HepG2 (cell line): ENCODE results near the gene RAC3. TPM values are rescaled to one million over a fixed set of nuclear protein-coding genes. Genes with fewer than 3 reads are reported as not detected.

Experiments
- DBP ChIP-seq: sonication (generic); formaldehyde crosslinking; IDR thresholded peaks from 2 replicates; pipeline ENCODE4 v1.4.0; 2020; ENCODE audit warnings: missing genetic modification reagents; ENCODE audit errors: not compliant biosample characterization
- DNMT1 ChIP-seq: sonication (generic); formaldehyde crosslinking; IDR thresholded peaks from 2 replicates; pipeline ENCODE4 v1.5.1; 2020; ENCODE audit warnings: mild to moderate bottlenecking, missing genetic modification reagents
- EED ChIP-seq: sonication (generic); formaldehyde crosslinking; IDR thresholded peaks from 2 replicates; pipeline ENCODE4 v1.5.0; 2020; ENCODE audit warnings: mild to moderate bottlenecking, missing genetic modification reagents
- MEF2D ChIP-seq: sonication (generic); formaldehyde crosslinking; IDR thresholded peaks from 2 replicates; pipeline ENCODE4 v1.5.1; 2020; ENCODE audit warnings: mild to moderate bottlenecking, missing genetic modification reagents
- NFE2L1 ChIP-seq: sonication (generic); formaldehyde crosslinking; IDR thresholded peaks from 2 replicates; pipeline ENCODE4 v1.4.0; 2020; ENCODE audit warnings: missing genetic modification reagents, mild to moderate bottlenecking, borderline replicate concordance
- POLR2AphosphoS5 ChIP-seq: IDR thresholded peaks from 2 replicates; pipeline ENCODE4 v1.6.1; 2012; ENCODE audit warnings: low read depth, low read length
- PREB ChIP-seq: sonication (generic); formaldehyde crosslinking; IDR thresholded peaks from 2 replicates; pipeline ENCODE4 v1.4.0; 2020; ENCODE audit warnings: missing genetic modification reagents
- RBFOX2 ChIP-seq: fragments of 200-400 bp; formaldehyde crosslinking; IDR thresholded peaks from 2 replicates; pipeline ENCODE4 v1.6.1; 2017; ENCODE audit warnings: low read depth, mild to moderate bottlenecking, low read length
- RFXANK ChIP-seq: IDR thresholded peaks from 2 replicates; pipeline ENCODE4 v1.6.1; 2016
- SETDB1 ChIP-seq: sonication (generic); formaldehyde crosslinking; IDR thresholded peaks from 2 replicates; pipeline ENCODE4 v1.5.1; 2020; ENCODE audit warnings: missing genetic modification reagents, mild to moderate bottlenecking, borderline replicate concordance
- ZBTB2 ChIP-seq: sonication (generic); formaldehyde crosslinking; IDR thresholded peaks from 2 replicates; pipeline ENCODE4 v1.8.0; 2022; ENCODE audit warnings: low read depth, missing genetic modification reagents
- ZKSCAN1 ChIP-seq: fragments of 150-350 bp; IDR thresholded peaks from 2 replicates; pipeline ENCODE4 v1.6.1; 2014; ENCODE audit warnings: low read length
- ZNF10 ChIP-seq: sonication (generic); formaldehyde crosslinking; IDR thresholded peaks from 2 replicates; pipeline ENCODE4 v1.4.0; 2020; ENCODE audit warnings: mild to moderate bottlenecking, low read depth, missing genetic modification reagents, borderline replicate concordance
- ZNF20 ChIP-seq: sonication (generic); formaldehyde crosslinking; IDR thresholded peaks from 2 replicates; pipeline ENCODE4 v1.4.0; 2020; ENCODE audit warnings: mild to moderate bottlenecking, moderate library complexity, missing genetic modification reagents
- ZNF205 ChIP-seq: IDR thresholded peaks from 2 replicates; pipeline ENCODE4 v1.6.1; 2018; ENCODE audit warnings: missing biosample characterization, missing genetic modification reagents
- ZNF24 ChIP-seq: fragments of 450-650 bp; IDR thresholded peaks from 2 replicates; pipeline ENCODE4 v1.6.1; 2017; ENCODE audit warnings: antibody characterized with exemption, mild to moderate bottlenecking
- ZNF354B ChIP-seq: sonication (generic); formaldehyde crosslinking; IDR thresholded peaks from 2 replicates; pipeline ENCODE4 v1.8.0; 2022; ENCODE audit warnings: mild to moderate bottlenecking, missing genetic modification reagents
- ZNF484 ChIP-seq: sonication (generic); formaldehyde crosslinking; IDR thresholded peaks from 2 replicates; pipeline ENCODE4 v1.5.1; 2020; ENCODE audit warnings: mild to moderate bottlenecking, low read depth, missing genetic modification reagents, borderline replicate concordance
- ZNF558 ChIP-seq: sonication (generic); formaldehyde crosslinking; IDR thresholded peaks from 2 replicates; pipeline ENCODE4 v1.9.0; 2022; ENCODE audit warnings: mild to moderate bottlenecking, missing genetic modification reagents, borderline replicate concordance
- ZNF562 ChIP-seq: sonication (generic); formaldehyde crosslinking; IDR thresholded peaks from 2 replicates; pipeline ENCODE4 v1.8.0; 2022; ENCODE audit warnings: missing genetic modification reagents, borderline replicate concordance
- ZNF740 ChIP-seq: sonication (generic); formaldehyde crosslinking; IDR thresholded peaks from 2 replicates; pipeline ENCODE4 v1.4.0; 2020; ENCODE audit warnings: missing genetic modification reagents
- ZNF777 ChIP-seq: sonication (generic); formaldehyde crosslinking; IDR thresholded peaks from 2 replicates; pipeline ENCODE4 v1.4.0; 2020; ENCODE audit warnings: missing genetic modification reagents
- ZSCAN29 ChIP-seq: sonication (generic); formaldehyde crosslinking; conservative IDR thresholded peaks from 2 replicates; pipeline ENCODE4 v1.4.0; 2020; ENCODE audit warnings: mild to moderate bottlenecking, missing genetic modification reagents
- ZSCAN31 ChIP-seq: sonication (generic); formaldehyde crosslinking; IDR thresholded peaks from 2 replicates; pipeline ENCODE4 v1.5.0; 2020; ENCODE audit warnings: low read depth, mild to moderate bottlenecking, missing genetic modification reagents
- polyA plus RNA-seq, 8 experiments: library from polyadenylated mRNA; depleted of rRNA in 3 of 8; stranded (reverse) in 7 of 8; unstranded in 1 of 8; fragments of >200 nt; fragmentation: Illumina TruSeq in 4 of 8; extraction: Trizol in 4 of 8; gene quantifications; 2 replicates each; pipeline versions ENCODE4 v1.2.1 to v1.2.3, GENCODE V29; 2011 to 2016; ENCODE audit warnings: low read depth in 4 of 8, missing spikeins in 1 of 8, mixed read lengths in 1 of 8; ENCODE audit not compliant: insufficient read depth in 1 of 8
- total RNA-seq, 5 experiments: library from RNA; depleted of rRNA; stranded (reverse); fragments of >200 nt; fragmentation: Illumina TruSeq; extraction: Trizol; gene quantifications; 2 replicates each; pipeline ENCODE4 v1.2.3, GENCODE V29; 2016; ENCODE audit warnings: low read depth in 1 of 5

RAC3 gene
- total and polyA plus RNA-seq, 2 of the 13 experiments (the other 11 are each of a cell fraction or from before 2014, with no cell fraction given): 10.5 to 21.3 TPM

GRCh38 chr17:82065193-82065637 lies 33.7 kb downstream of the RAC3 start (continued):
- 0 out of 2 replicates have a peak, but pooled peaks have one; percentile 14 for TF ChIP-seq ZNF740 (CRISPR knock-in tag)
- TF ChIP-seq RBFOX2: peak; percentile 46
- no peak for TF ChIP-seq POLR2AphosphoS5
- 0 out of 2 replicates have a peak, but pooled peaks have one; percentile 8 for TF ChIP-seq PREB (CRISPR knock-in tag)
- TF ChIP-seq MEF2D (CRISPR knock-in tag): no peak
- TF ChIP-seq ZNF484 (CRISPR knock-in tag): no peak
- no peak for TF ChIP-seq ZNF24
- no peak for TF ChIP-seq ZSCAN29 (CRISPR knock-in tag)
- TF ChIP-seq SETDB1 (CRISPR knock-in tag): no peak
- TF ChIP-seq ZBTB2 (CRISPR knock-in tag): no peak
- no peak for TF ChIP-seq DBP (CRISPR knock-in tag)
- TF ChIP-seq ZNF354B (CRISPR knock-in tag): no peak
- TF ChIP-seq ZNF562 (CRISPR knock-in tag): no peak
- no peak for TF ChIP-seq ZKSCAN1
- TF ChIP-seq DNMT1 (CRISPR knock-in tag): 0 out of 2 replicates have a peak, but pooled peaks have one; percentile 12
- TF ChIP-seq RFXANK (CRISPR knock-in tag): 0 out of 2 replicates have a peak, but pooled peaks have one; percentile 16
- TF ChIP-seq ZSCAN31: no peak; the same call in 1 of the 2 replicates
- TF ChIP-seq ZNF558 (CRISPR knock-in tag): no peak
- TF ChIP-seq ZNF777 (CRISPR knock-in tag): peak; percentile 1; the same call in 1 of the 2 replicates
- TF ChIP-seq ZNF205 (CRISPR knock-in tag): no peak
- 0 out of 2 replicates have a peak, but pooled peaks have one; percentile 1 for TF ChIP-seq NFE2L1
- 0 out of 2 replicates have a peak, but pooled peaks have one; percentile 3 for TF ChIP-seq EED (CRISPR knock-in tag)
- no peak for TF ChIP-seq ZNF20 (CRISPR knock-in tag)
- 0 out of 2 replicates have a peak, but pooled peaks have one; percentile 13 for TF ChIP-seq ZNF10 (CRISPR knock-in tag)
